Keratinocyte (primary cell): ENCODE results near the gene TSPAN11. TPM values are rescaled to one million over a fixed set of nuclear protein-coding genes. Genes with fewer than 3 reads are reported as not detected.

Experiments
- DNase-seq: peaks from one replicate; pipeline ENCODE4 v3.0.0-alpha.2; 2011; ENCODE audit warnings: low read depth, missing footprints, low spot score
- FAIRE-seq: peaks from 2 replicates; lab custom pipeline; 2011; peaks lifted over from hg19 to GRCh38; lab: Jason Lieb, UNC
- H2AFZ ChIP-seq: 2 replicates; pipeline ENCODE4 v1.6.0; 2012; ENCODE audit warnings: low read length, control low read depth, inconsistent platforms; ENCODE audit not compliant: control insufficient read depth
- H3K27ac ChIP-seq: 2 replicates; pipeline ENCODE4 v1.5.1; 2011; ENCODE audit warnings: low read length; ENCODE audit not compliant: control insufficient read depth, insufficient read depth
- H3K27me3 ChIP-seq: 3 replicates; pipeline ENCODE4 v1.6.0; 2011; ENCODE audit warnings: low read length; ENCODE audit not compliant: control insufficient read depth, insufficient read depth; ENCODE audit errors: extremely low read depth
- H3K36me3 ChIP-seq, 2 experiments: 2 replicates in 1 of 2; 3 replicates in 1 of 2; pipeline ENCODE4 v1.5.1; 2011; ENCODE audit warnings: low read length in 2 of 2, mild to moderate bottlenecking in 1 of 2; ENCODE audit not compliant: control insufficient read depth in 2 of 2, insufficient read depth in 2 of 2; ENCODE audit errors: extremely low read depth in 1 of 2
- H3K4me1 ChIP-seq: 3 replicates; pipeline ENCODE4 v1.5.1; 2011; ENCODE audit warnings: low read length; ENCODE audit not compliant: control insufficient read depth, insufficient read depth; ENCODE audit errors: extremely low read depth
- H3K4me2 ChIP-seq: 3 replicates; pipeline ENCODE4 v1.6.0; 2011; ENCODE audit warnings: low read depth, low read length; ENCODE audit not compliant: control insufficient read depth, insufficient read depth; ENCODE audit errors: extremely low read depth
- H3K4me3 ChIP-seq, 3 experiments: fragments of 200-600 bp in 1 of 3; sonication (generic) in 1 of 3; 2 replicates in 2 of 3; 3 replicates in 1 of 3; pipeline ENCODE4 v1.5.1; 2011 to 2016; ENCODE audit warnings: low read length in 3 of 3, mild to moderate bottlenecking in 3 of 3, control low read depth in 2 of 3, inconsistent platforms in 1 of 3, low read depth in 1 of 3, mixed read lengths in 1 of 3, mixed run types in 1 of 3, moderate library complexity in 1 of 3; ENCODE audit not compliant: control insufficient read depth in 2 of 3, insufficient read depth in 2 of 3; ENCODE audit errors: extremely low read depth in 1 of 3
- H3K79me2 ChIP-seq: 2 replicates; pipeline ENCODE4 v1.6.0; 2012; ENCODE audit warnings: low read length; ENCODE audit not compliant: control insufficient read depth, insufficient read depth
- H3K9ac ChIP-seq: 3 replicates; pipeline ENCODE4 v1.6.0; 2011; ENCODE audit warnings: low read length; ENCODE audit not compliant: control insufficient read depth, insufficient read depth; ENCODE audit errors: extremely low read depth
- H3K9me1 ChIP-seq: 3 replicates; pipeline ENCODE4 v1.6.0; 2011; ENCODE audit warnings: low read length; ENCODE audit not compliant: control insufficient read depth, insufficient read depth; ENCODE audit errors: extremely low read depth
- H3K9me3 ChIP-seq: 2 replicates; pipeline ENCODE4 v1.5.1; 2012; ENCODE audit warnings: low read depth, low read length; ENCODE audit not compliant: control insufficient read depth
- H4K20me1 ChIP-seq: 3 replicates; pipeline ENCODE4 v1.6.0; 2011; ENCODE audit warnings: low read length; ENCODE audit not compliant: control insufficient read depth, insufficient read depth; ENCODE audit errors: extremely low read depth
- EZH2 ChIP-seq: IDR thresholded peaks from one replicate; pipeline ENCODE4 v1.6.1; 2012; ENCODE audit warnings: inconsistent platforms, mild to moderate bottlenecking, low read length, moderate library complexity
- dilution Hi-C: fragments of 300-500 bp; cut with MboI; formaldehyde crosslinking; loops from one replicate; pipeline ENCODE4 v1.7.0; 2020; ENCODE audit warnings: low sequenced_read_pairs; ENCODE audit not compliant: extremely low pct_ligation_motif_present
- polyA plus RNA-seq, 5 experiments: library from polyadenylated mRNA; depleted of rRNA in 3 of 5; stranded (reverse) in 3 of 5; stranded (forward) in 1 of 5; unstranded in 1 of 5; fragments of >200 nt; gene quantifications; 1 replicate in 1 of 5; 2 replicates in 3 of 5; 3 replicates in 1 of 5; pipeline versions ENCODE4 v1.2.1 to v1.2.3, GENCODE V29; 2011 to 2012; ENCODE audit warnings: missing spikeins in 2 of 5, low read depth in 1 of 5, low replicate concordance in 1 of 5
- TF ChIP-seq, protein P1 (sequence below), 3 experiments: IDR thresholded peaks in 1 of 3; conservative IDR thresholded peaks in 1 of 3; optimal IDR thresholded peaks in 1 of 3; 2 replicates in 2 of 3; 3 replicates in 1 of 3; pipeline versions ENCODE3 to v1.5.1; 2011; ENCODE audit warnings: low read length in 3 of 3, mild to moderate bottlenecking in 3 of 3, moderate library complexity in 2 of 3, control low read depth in 1 of 3, inconsistent platforms in 1 of 3; ENCODE audit not compliant: insufficient read depth in 2 of 3; ENCODE audit errors: extremely low read depth in 1 of 3

Gene TSPAN11
- polyA plus RNA-seq, 1 donor (not counting 4 experiments of a cell fraction or from before 2014, with no cell fraction given) = not detected

GRCh38 chr12:30978639-30979038, 52.1 kb downstream of the TSPAN11 start:
- Histone ChIP-seq H3K9me3 (no peaks in the 10 kb centered on the region), H2AFZ (no peak overlapping the region), H3K4me3 (no peak overlapping the region), H3K9ac (no peak overlapping the region), H3K27me3 (peaks cover 24% of the 10 kb centered on the region), H3K4me2 (no peak overlapping the region), H3K9me1 (no peaks in the 10 kb centered on the region), H3K36me3 (no peaks in the 10 kb centered on the region), H3K4me1 (no peaks in the 10 kb centered on the region), H3K27ac (no peak overlapping the region), H4K20me1 (no peaks in the 10 kb centered on the region), H3K79me2 (no peaks in the 10 kb centered on the region)
- DNase-seq (no peak), FAIRE-seq (no peak)
- TF ChIP-seq, protein P1, sequence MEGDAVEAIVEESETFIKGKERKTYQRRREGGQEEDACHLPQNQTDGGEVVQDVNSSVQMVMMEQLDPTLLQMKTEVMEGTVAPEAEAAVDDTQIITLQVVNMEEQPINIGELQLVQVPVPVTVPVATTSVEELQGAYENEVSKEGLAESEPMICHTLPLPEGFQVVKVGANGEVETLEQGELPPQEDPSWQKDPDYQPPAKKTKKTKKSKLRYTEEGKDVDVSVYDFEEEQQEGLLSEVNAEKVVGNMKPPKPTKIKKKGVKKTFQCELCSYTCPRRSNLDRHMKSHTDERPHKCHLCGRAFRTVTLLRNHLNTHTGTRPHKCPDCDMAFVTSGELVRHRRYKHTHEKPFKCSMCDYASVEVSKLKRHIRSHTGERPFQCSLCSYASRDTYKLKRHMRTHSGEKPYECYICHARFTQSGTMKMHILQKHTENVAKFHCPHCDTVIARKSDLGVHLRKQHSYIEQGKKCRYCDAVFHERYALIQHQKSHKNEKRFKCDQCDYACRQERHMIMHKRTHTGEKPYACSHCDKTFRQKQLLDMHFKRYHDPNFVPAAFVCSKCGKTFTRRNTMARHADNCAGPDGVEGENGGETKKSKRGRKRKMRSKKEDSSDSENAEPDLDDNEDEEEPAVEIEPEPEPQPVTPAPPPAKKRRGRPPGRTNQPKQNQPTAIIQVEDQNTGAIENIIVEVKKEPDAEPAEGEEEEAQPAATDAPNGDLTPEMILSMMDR (optimal IDR thresholded peaks at IDR 0.05 in 1 of 3, IDR thresholded peaks at IDR 0.05 in 1 of 3, conservative IDR thresholded peaks at IDR 0.05 in 1 of 3; ENCODE audit: extremely low read depth in 1 of 3, insufficient read depth in 2 of 3, low read length in 3 of 3) = no peak
- no peak for TF ChIP-seq EZH2
- dilution Hi-C loops = no loop called here

- DNase-seq (no peak), FAIRE-seq (no peak)
- H3K36me3 ChIP-seq = no peaks in the 10 kb centered on the region
- H3K9me3 ChIP-seq = no peaks in the 10 kb centered on the region
- no peaks in the 10 kb centered on the region for H3K79me2 ChIP-seq
- H3K27me3 ChIP-seq = peaks cover 14% of the 10 kb centered on the region
- H3K4me2 ChIP-seq = no peak overlapping the region
- dilution Hi-C loops = no loop called here
- H3K4me3 ChIP-seq = no peak overlapping the region
- no peaks in the 10 kb centered on the region for H3K4me1 ChIP-seq
- no peak overlapping the region for H3K27ac ChIP-seq
- H3K9me1 ChIP-seq = no peaks in the 10 kb centered on the region
- no peak overlapping the region for H3K9ac ChIP-seq
- TF ChIP-seq EZH2 = no peak
- TF ChIP-seq, protein P1 (optimal IDR thresholded peaks at IDR 0.05 in 1 of 3, IDR thresholded peaks at IDR 0.05 in 1 of 3, conservative IDR thresholded peaks at IDR 0.05 in 1 of 3; ENCODE audit: extremely low read depth in 1 of 3, insufficient read depth in 2 of 3, low read length in 3 of 3) = no peak
- no peak overlapping the region for H2AFZ ChIP-seq
- H4K20me1 ChIP-seq = no peaks in the 10 kb centered on the region
Observed at GRCh38 chr12:30979371-30980259, 53.1 kb downstream of the TSPAN11 start.
